Uterus (tissue), 4 donors: Measurements from ENCODE around the gene ACTR6. TPM values are rescaled to one million over a fixed set of nuclear protein-coding genes. Genes with fewer than 3 reads are reported as not detected.

Source experiments
- DNase-seq, 2 donors: peaks; one replicate each; pipeline ENCODE4 v3.0.0-alpha.2; 2019 to 2020
- H3K27ac ChIP-seq, 2 donors: fragments of 200-600 bp; sonication (generic); 1 replicate in 1 of 2; 2 replicates in 1 of 2; pipeline ENCODE4 v1.5.1; 2016 to 2018
- H3K27me3 ChIP-seq, 2 donors: fragments of 200-600 bp; sonication (generic); one replicate each; pipeline ENCODE4 v1.5.1; 2018 to 2019; ENCODE audit warnings: control low read depth in 1 of 2
- H3K36me3 ChIP-seq, 2 donors: fragments of 200-600 bp; sonication (generic); one replicate each; pipeline ENCODE4 v1.5.1; 2019; ENCODE audit warnings: control low read depth in 1 of 2
- H3K4me1 ChIP-seq, 2 donors: fragments of 200-600 bp; sonication (generic); one replicate each; pipeline ENCODE4 v1.5.1; 2018 to 2019; ENCODE audit warnings: control low read depth in 1 of 2
- H3K4me3 ChIP-seq, 2 donors: fragments of 200-600 bp; sonication (generic); 1 replicate in 1 of 2; 2 replicates in 1 of 2; pipeline ENCODE4 v1.5.1; 2018 to 2019; ENCODE audit warnings: mild to moderate bottlenecking in 1 of 2
- H3K9me3 ChIP-seq, 2 donors: fragments of 200-600 bp; sonication (generic); one replicate each; pipeline ENCODE4 v1.5.1; 2019; ENCODE audit warnings: control low read depth in 1 of 2
- CTCF ChIP-seq, 4 experiments: fragments of 200-600 bp in 2 of 4; fragments of 450-650 bp in 2 of 4; sonication (generic) in 2 of 4; IDR thresholded peaks; one replicate each; pipeline ENCODE4 v1.5.1; 2016 to 2019; ENCODE audit warnings: antibody characterized with exemption in 4 of 4, mild to moderate bottlenecking in 2 of 4, moderate library complexity in 1 of 4
- POLR2A ChIP-seq, 2 donors: fragments of 450-650 bp; IDR thresholded peaks; one replicate each; pipeline ENCODE4 v1.6.1; 2016; ENCODE audit warnings: antibody characterized with exemption in 2 of 2, mild to moderate bottlenecking in 1 of 2, moderate library complexity in 1 of 2
- intact Hi-C: fragments of 100-400 bp; cut with DNase I; formaldehyde crosslinking; loops from one replicate; pipeline ENCODE4 v1.15.1; 2023; ENCODE audit warnings: low total_unique reads
- total RNA-seq, 4 donors: library from RNA; depleted of rRNA in 3 of 4; stranded (reverse); fragments of >200 nt in 3 of 4; gene quantifications; one replicate each; pipeline versions ENCODE4 v1.1.0 to v1.2.4, GENCODE V29; 2014 to 2023
- donor health status: DM: yes; HTN: yes; CAD: no.

Gene ACTR6
- total RNA-seq, 4 donors from 2014 or later, result 13.8 to 131 (median 34.8) TPM

GRCh38 chr12:100248886-100249285 lies 48.3 kb downstream of the ACTR6 start:
- no peak overlapping the region for H3K27ac ChIP-seq
- no peaks in the 10 kb centered on the region for H3K9me3 ChIP-seq
- no peaks in the 10 kb centered on the region for H3K4me1 ChIP-seq
- no peaks in the 10 kb centered on the region for H3K27me3 ChIP-seq
- no peaks in the 10 kb centered on the region for H3K36me3 ChIP-seq
- intact Hi-C loops, result no loop called here
- TF ChIP-seq CTCF (IDR thresholded peaks at IDR 0.05), result no peak
- TF ChIP-seq POLR2A (IDR thresholded peaks at IDR 0.05), result no peak
- no peak for DNase-seq
- H3K4me3 ChIP-seq, result no peak overlapping the region

DNA sequence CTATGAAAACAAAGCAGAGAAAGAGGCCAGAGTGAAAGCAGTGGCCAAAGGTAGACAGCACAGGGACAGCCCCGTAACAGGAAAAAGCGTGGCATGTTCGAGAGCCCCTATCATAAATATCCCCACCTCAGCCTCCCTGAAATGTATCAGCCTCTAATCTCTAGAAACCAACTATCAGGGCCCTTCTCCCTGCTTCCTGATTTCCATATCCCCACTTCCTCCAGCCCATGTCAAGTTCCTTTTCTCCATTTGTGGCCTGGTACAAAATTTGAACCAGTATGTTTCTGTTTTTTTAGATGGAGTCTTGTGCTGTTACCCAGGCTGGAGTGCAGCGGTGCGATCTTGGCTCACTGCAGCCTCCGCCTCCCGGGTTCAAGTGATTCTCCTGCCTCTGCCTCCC lies 49.3 kb downstream of the ACTR6 start:
- TF ChIP-seq CTCF (IDR thresholded peaks at IDR 0.05), result no peak
- no peak for TF ChIP-seq POLR2A (IDR thresholded peaks at IDR 0.05)
- H3K9me3 ChIP-seq, result no peaks in the 10 kb centered on the region
- intact Hi-C loops, result no loop called here
- no peaks in the 10 kb centered on the region for H3K27me3 ChIP-seq
- no peaks in the 10 kb centered on the region for H3K4me1 ChIP-seq
- no peak for DNase-seq
- H3K36me3 ChIP-seq, result no peaks in the 10 kb centered on the region
- no peak overlapping the region for H3K4me3 ChIP-seq
- no peak overlapping the region for H3K27ac ChIP-seq

GRCh38 chr12:100251917-100252316 lies 51.3 kb downstream of the ACTR6 start:
- Histone ChIP-seq H3K27me3 (no peaks in the 10 kb centered on the region), H3K4me3 (no peak overlapping the region), H3K36me3 (no peaks in the 10 kb centered on the region), H3K27ac (no peak overlapping the region), H3K4me1 (no peaks in the 10 kb centered on the region), H3K9me3 (no peaks in the 10 kb centered on the region)
- no peak for TF ChIP-seq POLR2A (IDR thresholded peaks at IDR 0.05)
- TF ChIP-seq CTCF (IDR thresholded peaks at IDR 0.05), result no peak
- intact Hi-C loops, result no loop called here
- no peak for DNase-seq

GRCh38 chr12:100253437-100253836 lies 52.8 kb downstream of the ACTR6 start:
- H3K9me3 ChIP-seq, result no peaks in the 10 kb centered on the region
- H3K36me3 ChIP-seq, result no peaks in the 10 kb centered on the region
- no peak overlapping the region for H3K27ac ChIP-seq
- H3K4me1 ChIP-seq, result no peaks in the 10 kb centered on the region
- DNase-seq, result no peak
- no peaks in the 10 kb centered on the region for H3K27me3 ChIP-seq
- no peak overlapping the region for H3K4me3 ChIP-seq
- intact Hi-C loops, result no loop called here
- TF ChIP-seq POLR2A (IDR thresholded peaks at IDR 0.05) (no peak), CTCF (IDR thresholded peaks at IDR 0.05) (no peak)

- DNase-seq, result no peak
- Histone ChIP-seq H3K4me1 (no peaks in the 10 kb centered on the region), H3K27me3 (no peaks in the 10 kb centered on the region), H3K27ac (no peak overlapping the region), H3K4me3 (no peak overlapping the region), H3K9me3 (no peaks in the 10 kb centered on the region), H3K36me3 (no peaks in the 10 kb centered on the region)
- intact Hi-C loops, result no loop called here
- TF ChIP-seq POLR2A (IDR thresholded peaks at IDR 0.05) (no peak), CTCF (IDR thresholded peaks at IDR 0.05) (no peak)
Measured at GRCh38 chr12:100254876-100255275, 54.3 kb downstream of the ACTR6 start.
